Ovary (tissue), 3 donors: ENCODE results near the gene TNFRSF4.

ENCODE experiments used
- CTCF ChIP-seq, 3 donors: fragments of 450-650 bp in 2 of 3; fragments of 200-600 bp in 1 of 3; IDR thresholded peaks; one replicate each; pipeline versions ENCODE4 v1.5.1 to v1.8.0; 2016 to 2022; ENCODE audit warnings: antibody characterized with exemption in 3 of 3, mild to moderate bottlenecking in 1 of 3
- POLR2A ChIP-seq: fragments of 450-650 bp; IDR thresholded peaks from one replicate; pipeline ENCODE4 v1.6.1; 2017; ENCODE audit warnings: antibody characterized with exemption, mild to moderate bottlenecking, moderate library complexity
- donor health status: DM: no; HTN: no; CAD: no.

- no peak for TF ChIP-seq POLR2A
- TF ChIP-seq CTCF (IDR thresholded peaks at IDR 0.05), result no peak
Observed at GRCh38 chr1:1226566-1227362, 12.8 kb upstream of the TNFRSF4 start.
